ENCODE measurements around the gene FN1. TPM values are rescaled to one million over a fixed set of nuclear protein-coding genes. Genes with fewer than 3 reads are reported as not detected.
A peak's percentile ranks its signal among the peaks of the same experiment; 100 is the strongest.

Gene FN1
- total and polyA plus RNA-seq, 2 experiments from 2014 or later = 240 to 241 TPM

GRCh38 chr2:215430528-215431187, 5.2 kb downstream of the FN1 start:
- DNase-seq (ENCODE audit: low read depth in 1 of 2, low spot score in 1 of 2) = peak; percentile 33 to 81
- peaks cover 26% of the 10 kb centered on the region for H3K36me3 ChIP-seq

GRCh38 chr2:215429424-215429823, 6.4 kb downstream of the FN1 start:
- Histone ChIP-seq H3K4me3 (no peak overlapping the region), H3K9me3 (ENCODE audit: low read depth) (no peaks in the 10 kb centered on the region), H3K36me3 (peaks cover 30% of the 10 kb centered on the region), H3K27ac (no peak overlapping the region), H3K27me3 (no peaks in the 10 kb centered on the region), H3K4me1 (ENCODE audit: low read depth) (peaks cover 4% of the 10 kb centered on the region)
- no peak for TF ChIP-seq CTCF (IDR thresholded peaks at IDR 0.05; ENCODE audit: low read depth, low read length)
- peak in 1 of 2 donors; percentile 48 for DNase-seq (ENCODE audit: low read depth in 1 of 2, low spot score in 1 of 2)

More at GRCh38 chr2:215430528-215431187, 5.2 kb downstream of the FN1 start:
- Histone ChIP-seq H3K4me3 (no peak overlapping the region), H3K9me3 (ENCODE audit: low read depth) (no peaks in the 10 kb centered on the region), H3K27me3 (no peaks in the 10 kb centered on the region), H3K4me1 (ENCODE audit: low read depth) (peaks cover 4% of the 10 kb centered on the region), H3K27ac (peak overlapping the region; percentile 0)
- no peak for TF ChIP-seq CTCF (IDR thresholded peaks at IDR 0.05; ENCODE audit: low read depth, low read length)

GRCh38 chr2:215428060-215428910, 7.6 kb downstream of the FN1 start:
- H3K36me3 ChIP-seq = peaks cover 32% of the 10 kb centered on the region
- H3K27me3 ChIP-seq = no peaks in the 10 kb centered on the region
- H3K4me1 ChIP-seq (ENCODE audit: low read depth) = peaks cover 4% of the 10 kb centered on the region
- H3K27ac ChIP-seq = no peak overlapping the region
- TF ChIP-seq CTCF (IDR thresholded peaks at IDR 0.05; ENCODE audit: low read depth, low read length) = no peak
- no peaks in the 10 kb centered on the region for H3K9me3 ChIP-seq (ENCODE audit: low read depth)
- DNase-seq (ENCODE audit: low read depth in 1 of 2, low spot score in 1 of 2) = peak in 1 of 2 donors; percentile 63
- no peak overlapping the region for H3K4me3 ChIP-seq

GRCh38 chr2:215427585-215427984, 8.3 kb downstream of the FN1 start:
- Histone ChIP-seq H3K4me3 (no peak overlapping the region), H3K36me3 (peaks cover 37% of the 10 kb centered on the region)

More at GRCh38 chr2:215427585-215427984, 8.3 kb downstream of the FN1 start:
- H3K9me3 ChIP-seq (ENCODE audit: low read depth) = no peaks in the 10 kb centered on the region
- no peak overlapping the region for H3K27ac ChIP-seq
- no peaks in the 10 kb centered on the region for H3K27me3 ChIP-seq
- no peak for TF ChIP-seq CTCF (IDR thresholded peaks at IDR 0.05; ENCODE audit: low read depth, low read length)
- peak in 1 of 2 donors; percentile 37 for DNase-seq (ENCODE audit: low read depth in 1 of 2, low spot score in 1 of 2)
- H3K4me1 ChIP-seq (ENCODE audit: low read depth) = peaks cover 4% of the 10 kb centered on the region
